Daoy (cell line): ENCODE data around the gene APBA2. TPM values are rescaled to one million over a fixed set of nuclear protein-coding genes. Genes with fewer than 3 reads are reported as not detected.

ENCODE experiments used
- DNase-seq: peaks from one replicate; pipeline ENCODE4 v3.0.0-alpha.2; 2015; ENCODE audit warnings: low read depth
- total RNA-seq: library from RNA; depleted of rRNA; stranded (reverse); fragments of >200 nt; shearing (Covaris generic); gene quantifications from 2 replicates; pipeline ENCODE4 v1.2.3, GENCODE V29; 2014

The APBA2 gene
- total RNA-seq, 1 experiment from 2014 or later = 21.5 TPM

GRCh38 chr15:28983432-28984311 lies 97.9 kb downstream of the APBA2 start:
- DNase-seq = no peak

- peak; percentile 44 for DNase-seq
Measured at GRCh38 chr15:28984421-28985315, 98.9 kb downstream of the APBA2 start.

GRCh38 chr15:28985316-28985645 lies 99.5 kb downstream of the APBA2 start:
- DNase-seq = no peak

- DNase-seq = no peak
Measured at GRCh38 chr15:28985691-28986090, 99.9 kb downstream of the APBA2 start.

- no peak for DNase-seq
Measured at GRCh38 chr15:28986108-28986507, 100.3 kb downstream of the APBA2 start.

GRCh38 chr15:28986726-28987125 lies 101.0 kb downstream of the APBA2 start:
- no peak for DNase-seq

- DNase-seq = no peak
Measured at GRCh38 chr15:28987337-28987736, 101.6 kb downstream of the APBA2 start.

- no peak for DNase-seq
Measured at GRCh38 chr15:28989239-28989830, 103.6 kb downstream of the APBA2 start.

- DNase-seq = no peak
Measured at GRCh38 chr15:28989896-28990295, 104.1 kb downstream of the APBA2 start.

- no peak for DNase-seq
Measured at GRCh38 chr15:28990390-28990789, 104.6 kb downstream of the APBA2 start.

GRCh38 chr15:28991236-28992171 lies 105.7 kb downstream of the APBA2 start:
- DNase-seq = no peak

GRCh38 chr15:28992336-28992864 lies 106.6 kb downstream of the APBA2 start:
- no peak for DNase-seq

GRCh38 chr15:28993051-28993719 lies 107.4 kb downstream of the APBA2 start:
- DNase-seq = no peak

GRCh38 chr15:28993720-28994053 lies 107.9 kb downstream of the APBA2 start:
- no peak for DNase-seq

GRCh38 chr15:28994142-28994830 lies 108.5 kb downstream of the APBA2 start:
- DNase-seq = no peak

- DNase-seq = no peak
Measured at GRCh38 chr15:28994831-28995596, 109.2 kb downstream of the APBA2 start.

- no peak for DNase-seq
Measured at GRCh38 chr15:28995705-28996104, 109.9 kb downstream of the APBA2 start.

- DNase-seq = no peak
Measured at GRCh38 chr15:28996289-28996688, 110.5 kb downstream of the APBA2 start.

- DNase-seq = no peak
Measured at GRCh38 chr15:28996953-28997352, 111.2 kb downstream of the APBA2 start.
